HEK293 (cell line): ENCODE measurements around the gene PHACTR3.

Source experiments
- EGR2 ChIP-seq: fragments of 450-650 bp; formaldehyde crosslinking; IDR thresholded peaks from 2 replicates; pipeline ENCODE4 v1.5.1; 2016; ENCODE audit warnings: low read depth, missing biosample characterization, missing genetic modification characterization
- GFI1B ChIP-seq: fragments of 450-650 bp; formaldehyde crosslinking; IDR thresholded peaks from 2 replicates; pipeline ENCODE4 v1.5.1; 2016; ENCODE audit warnings: missing biosample characterization, missing genetic modification characterization
- KLF8 ChIP-seq: fragments of 450-650 bp; formaldehyde crosslinking; IDR thresholded peaks from 2 replicates; pipeline ENCODE4 v1.5.1; 2016; ENCODE audit warnings: missing biosample characterization, missing genetic modification characterization
- MZF1 ChIP-seq: fragments of 450-650 bp; formaldehyde crosslinking; IDR thresholded peaks from 2 replicates; pipeline ENCODE4 v1.5.1; 2017; ENCODE audit warnings: missing biosample characterization, missing genetic modification characterization, borderline replicate concordance
- SALL2 ChIP-seq: fragments of 450-650 bp; formaldehyde crosslinking; IDR thresholded peaks from 2 replicates; pipeline ENCODE4 v1.5.0; 2017; ENCODE audit warnings: missing biosample characterization, mild to moderate bottlenecking, missing genetic modification characterization, borderline replicate concordance
- SP3 ChIP-seq: fragments of 450-650 bp; formaldehyde crosslinking; IDR thresholded peaks from 2 replicates; pipeline ENCODE4 v1.5.1; 2016; ENCODE audit warnings: missing biosample characterization, missing genetic modification characterization
- TCF7L2 ChIP-seq: IDR thresholded peaks from 2 replicates; pipeline ENCODE4 v1.6.1; 2011; ENCODE audit warnings: low read depth, mild to moderate bottlenecking, inconsistent platforms, low read length, moderate library complexity, borderline replicate concordance
- ZBTB20 ChIP-seq: fragments of 450-650 bp; formaldehyde crosslinking; IDR thresholded peaks from 2 replicates; pipeline ENCODE4 v1.5.1; 2016; ENCODE audit warnings: missing biosample characterization, missing genetic modification characterization
- ZBTB7A ChIP-seq: fragments of 450-650 bp; formaldehyde crosslinking; IDR thresholded peaks from 2 replicates; pipeline ENCODE4 v1.5.1; 2016; ENCODE audit warnings: low read depth, missing biosample characterization, missing genetic modification characterization
- ZNF155 ChIP-seq: fragments of 450-650 bp; formaldehyde crosslinking; IDR thresholded peaks from 2 replicates; pipeline ENCODE4 v1.5.1; 2016; ENCODE audit warnings: missing biosample characterization, missing genetic modification characterization
- ZNF184 ChIP-seq: fragments of 450-650 bp; IDR thresholded peaks from 2 replicates; pipeline ENCODE4 v1.5.1; 2018; ENCODE audit warnings: missing biosample characterization, mild to moderate bottlenecking, missing genetic modification characterization
- ZNF19 ChIP-seq: fragments of 450-650 bp; formaldehyde crosslinking; IDR thresholded peaks from 2 replicates; pipeline ENCODE4; 2016; ENCODE audit warnings: missing biosample characterization, missing genetic modification characterization, low read depth
- ZNF23 ChIP-seq: fragments of 450-650 bp; formaldehyde crosslinking; IDR thresholded peaks from 2 replicates; pipeline ENCODE4 v1.5.1; 2016; ENCODE audit warnings: missing biosample characterization, missing genetic modification characterization, borderline replicate concordance
- ZNF239 ChIP-seq: fragments of 450-650 bp; formaldehyde crosslinking; IDR thresholded peaks from 2 replicates; pipeline ENCODE4 v1.5.1; 2016; ENCODE audit warnings: missing biosample characterization, missing genetic modification characterization
- ZNF266 ChIP-seq: fragments of 450-650 bp; formaldehyde crosslinking; IDR thresholded peaks from 2 replicates; pipeline ENCODE4 v1.5.1; 2016; ENCODE audit warnings: missing biosample characterization, missing genetic modification characterization, low read depth
- ZNF302 ChIP-seq: fragments of 450-650 bp; formaldehyde crosslinking; IDR thresholded peaks from 2 replicates; pipeline ENCODE4 v1.5.1; 2016; ENCODE audit warnings: missing biosample characterization, missing genetic modification characterization, low read depth
- ZNF394 ChIP-seq: fragments of 450-650 bp; formaldehyde crosslinking; IDR thresholded peaks from 2 replicates; pipeline ENCODE4 v1.5.1; 2016; ENCODE audit warnings: missing biosample characterization, missing genetic modification characterization, mild to moderate bottlenecking, moderate library complexity, borderline replicate concordance
- ZNF544 ChIP-seq: fragments of 450-650 bp; formaldehyde crosslinking; IDR thresholded peaks from 2 replicates; pipeline ENCODE4 v1.5.0; 2017; ENCODE audit warnings: missing biosample characterization, missing genetic modification characterization
- ZNF629 ChIP-seq: fragments of 450-650 bp; formaldehyde crosslinking; IDR thresholded peaks from 2 replicates; pipeline ENCODE4 v1.5.1; 2017; ENCODE audit warnings: missing biosample characterization, missing genetic modification characterization
- ZNF658 ChIP-seq: fragments of 450-650 bp; formaldehyde crosslinking; IDR thresholded peaks from 2 replicates; pipeline ENCODE4; 2016; ENCODE audit warnings: missing biosample characterization, missing genetic modification characterization
- ZNF830 ChIP-seq: fragments of 450-650 bp; IDR thresholded peaks from 2 replicates; pipeline ENCODE4 v1.5.0; 2018; ENCODE audit warnings: missing biosample characterization, missing genetic modification characterization, low read depth, mild to moderate bottlenecking, moderate library complexity
- ZSCAN23 ChIP-seq: fragments of 450-650 bp; formaldehyde crosslinking; IDR thresholded peaks from 2 replicates; pipeline ENCODE4 v1.5.1; 2016; ENCODE audit warnings: missing biosample characterization, missing genetic modification characterization
- TF ChIP-seq, protein P1 (sequence below): fragments of 450-650 bp; formaldehyde crosslinking; IDR thresholded peaks from 2 replicates; pipeline ENCODE4 v1.5.1; 2017; ENCODE audit warnings: missing biosample characterization, missing genetic modification characterization
- TF ChIP-seq, protein P2 (sequence below): fragments of 450-650 bp; formaldehyde crosslinking; IDR thresholded peaks from 2 replicates; pipeline ENCODE4 v1.5.1; 2016; ENCODE audit warnings: missing biosample characterization, missing genetic modification characterization
- TF ChIP-seq, protein P3 (sequence below): sonication (generic); formaldehyde crosslinking; IDR thresholded peaks from 2 replicates; pipeline ENCODE4 v1.8.1; 2022; ENCODE audit warnings: mild to moderate bottlenecking, moderate library complexity, missing genetic modification reagents
- TF ChIP-seq, protein P4 (sequence below): fragments of 450-650 bp; IDR thresholded peaks from 2 replicates; pipeline ENCODE4 v1.5.1; 2018; ENCODE audit warnings: missing biosample characterization, mild to moderate bottlenecking, missing genetic modification characterization
- TF ChIP-seq, protein P5 (sequence below): fragments of 450-650 bp; formaldehyde crosslinking; IDR thresholded peaks from 2 replicates; pipeline ENCODE4 v1.5.1; 2017; ENCODE audit warnings: missing biosample characterization, missing genetic modification characterization
- TF ChIP-seq, protein P6 (sequence below): fragments of 450-650 bp; formaldehyde crosslinking; IDR thresholded peaks from 2 replicates; pipeline ENCODE4 v1.5.1; 2016; ENCODE audit warnings: missing biosample characterization, missing genetic modification characterization

PHACTR3 gene

DNA sequence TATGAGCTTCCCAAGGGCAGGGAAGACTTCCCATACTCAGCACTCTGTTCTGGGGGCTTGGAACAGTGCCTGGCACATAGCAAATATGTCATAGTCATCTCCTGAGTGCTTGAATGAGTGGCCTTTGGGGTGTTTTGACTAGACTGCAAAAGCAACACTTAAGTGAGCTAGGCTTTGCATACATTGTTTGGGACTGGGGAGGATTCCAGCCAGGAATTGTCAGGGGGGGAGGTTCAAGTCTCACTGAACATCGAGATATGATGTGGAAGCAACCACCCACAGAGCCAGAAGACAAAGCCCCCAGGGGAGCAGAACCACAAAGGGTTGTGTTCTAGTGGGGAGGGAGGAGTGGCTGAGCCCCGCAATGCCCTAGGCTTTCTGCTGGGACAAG is 230.7 kb downstream of the PHACTR3 start (continued):
- TF ChIP-seq, protein P1, sequence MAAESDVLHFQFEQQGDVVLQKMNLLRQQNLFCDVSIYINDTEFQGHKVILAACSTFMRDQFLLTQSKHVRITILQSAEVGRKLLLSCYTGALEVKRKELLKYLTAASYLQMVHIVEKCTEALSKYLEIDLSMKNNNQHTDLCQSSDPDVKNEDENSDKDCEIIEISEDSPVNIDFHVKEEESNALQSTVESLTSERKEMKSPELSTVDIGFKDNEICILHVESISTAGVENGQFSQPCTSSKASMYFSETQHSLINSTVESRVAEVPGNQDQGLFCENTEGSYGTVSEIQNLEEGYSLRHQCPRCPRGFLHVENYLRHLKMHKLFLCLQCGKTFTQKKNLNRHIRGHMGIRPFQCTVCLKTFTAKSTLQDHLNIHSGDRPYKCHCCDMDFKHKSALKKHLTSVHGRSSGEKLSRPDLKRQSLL (tag by site-specific recombination): no peak
- TF ChIP-seq ZNF830 (tag by site-specific recombination) (no peak), SALL2 (tag by site-specific recombination) (no peak), ZNF155 (no peak), ZBTB20 (tag by site-specific recombination) (no peak), ZNF394 (tag by site-specific recombination) (no peak), SP3 (tag by site-specific recombination) (no peak), KLF8 (tag by site-specific recombination) (no peak; the same call in 1 of the 2 replicates), ZNF629 (tag by site-specific recombination) (peak; percentile 51; the same call in 1 of the 2 replicates), ZNF302 (tag by site-specific recombination) (no peak), MZF1 (peak; percentile 24; the same call in 1 of the 2 replicates), ZSCAN23 (no peak), ZNF239 (tag by site-specific recombination) (no peak), ZNF23 (no peak), ZNF544 (tag by site-specific recombination) (no peak), ZNF658 (no peak), ZNF19 (tag by site-specific recombination) (no peak), EGR2 (tag by site-specific recombination) (no peak), ZBTB7A (no peak), GFI1B (tag by site-specific recombination) (no peak), ZNF184 (tag by site-specific recombination) (no peak), ZNF266 (tag by site-specific recombination) (no peak), TCF7L2 (no peak)
- TF ChIP-seq, protein P2, sequence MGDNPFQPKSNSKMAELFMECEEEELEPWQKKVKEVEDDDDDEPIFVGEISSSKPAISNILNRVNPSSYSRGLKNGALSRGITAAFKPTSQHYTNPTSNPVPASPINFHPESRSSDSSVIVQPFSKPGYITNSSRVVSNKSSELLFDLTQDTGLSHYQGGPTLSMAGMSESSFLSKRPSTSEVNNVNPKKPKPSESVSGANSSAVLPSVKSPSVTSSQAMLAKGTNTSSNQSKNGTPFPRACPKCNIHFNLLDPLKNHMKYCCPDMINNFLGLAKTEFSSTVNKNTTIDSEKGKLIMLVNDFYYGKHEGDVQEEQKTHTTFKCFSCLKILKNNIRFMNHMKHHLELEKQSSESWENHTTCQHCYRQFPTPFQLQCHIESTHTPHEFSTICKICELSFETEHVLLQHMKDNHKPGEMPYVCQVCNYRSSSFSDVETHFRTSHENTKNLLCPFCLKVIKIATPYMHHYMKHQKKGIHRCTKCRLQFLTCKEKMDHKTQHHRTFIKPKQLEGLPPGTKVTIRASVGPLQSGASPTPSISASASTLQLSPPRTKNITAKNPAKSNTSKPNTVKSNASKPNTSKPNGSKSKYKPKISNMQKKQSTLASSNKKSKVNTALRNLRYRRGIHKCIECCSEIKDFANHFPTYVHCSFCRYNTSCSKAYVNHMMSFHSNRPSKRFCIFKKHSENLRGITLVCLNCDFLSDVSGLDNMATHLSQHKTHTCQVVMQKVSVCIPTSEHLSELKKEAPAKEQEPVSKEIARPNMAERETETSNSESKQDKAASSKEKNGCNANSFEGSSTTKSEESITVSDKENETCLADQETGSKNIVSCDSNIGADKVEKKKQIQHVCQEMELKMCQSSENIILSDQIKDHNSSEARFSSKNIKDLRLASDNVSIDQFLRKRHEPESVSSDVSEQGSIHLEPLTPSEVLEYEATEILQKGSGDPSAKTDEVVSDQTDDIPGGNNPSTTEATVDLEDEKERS (tag by site-specific recombination): no peak
- TF ChIP-seq, protein P3, sequence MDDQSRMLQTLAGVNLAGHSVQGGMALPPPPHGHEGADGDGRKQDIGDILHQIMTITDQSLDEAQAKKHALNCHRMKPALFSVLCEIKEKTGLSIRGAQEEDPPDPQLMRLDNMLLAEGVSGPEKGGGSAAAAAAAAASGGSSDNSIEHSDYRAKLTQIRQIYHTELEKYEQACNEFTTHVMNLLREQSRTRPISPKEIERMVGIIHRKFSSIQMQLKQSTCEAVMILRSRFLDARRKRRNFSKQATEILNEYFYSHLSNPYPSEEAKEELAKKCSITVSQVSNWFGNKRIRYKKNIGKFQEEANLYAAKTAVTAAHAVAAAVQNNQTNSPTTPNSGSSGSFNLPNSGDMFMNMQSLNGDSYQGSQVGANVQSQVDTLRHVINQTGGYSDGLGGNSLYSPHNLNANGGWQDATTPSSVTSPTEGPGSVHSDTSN (CRISPR knock-in tag): no peak
- TF ChIP-seq, protein P4, sequence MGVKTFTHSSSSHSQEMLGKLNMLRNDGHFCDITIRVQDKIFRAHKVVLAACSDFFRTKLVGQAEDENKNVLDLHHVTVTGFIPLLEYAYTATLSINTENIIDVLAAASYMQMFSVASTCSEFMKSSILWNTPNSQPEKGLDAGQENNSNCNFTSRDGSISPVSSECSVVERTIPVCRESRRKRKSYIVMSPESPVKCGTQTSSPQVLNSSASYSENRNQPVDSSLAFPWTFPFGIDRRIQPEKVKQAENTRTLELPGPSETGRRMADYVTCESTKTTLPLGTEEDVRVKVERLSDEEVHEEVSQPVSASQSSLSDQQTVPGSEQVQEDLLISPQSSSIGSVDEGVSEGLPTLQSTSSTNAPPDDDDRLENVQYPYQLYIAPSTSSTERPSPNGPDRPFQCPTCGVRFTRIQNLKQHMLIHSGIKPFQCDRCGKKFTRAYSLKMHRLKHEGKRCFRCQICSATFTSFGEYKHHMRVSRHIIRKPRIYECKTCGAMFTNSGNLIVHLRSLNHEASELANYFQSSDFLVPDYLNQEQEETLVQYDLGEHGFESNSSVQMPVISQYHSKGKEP (tag by site-specific recombination): no peak; the same call in 1 of the 2 replicates
- TF ChIP-seq, protein P5, sequence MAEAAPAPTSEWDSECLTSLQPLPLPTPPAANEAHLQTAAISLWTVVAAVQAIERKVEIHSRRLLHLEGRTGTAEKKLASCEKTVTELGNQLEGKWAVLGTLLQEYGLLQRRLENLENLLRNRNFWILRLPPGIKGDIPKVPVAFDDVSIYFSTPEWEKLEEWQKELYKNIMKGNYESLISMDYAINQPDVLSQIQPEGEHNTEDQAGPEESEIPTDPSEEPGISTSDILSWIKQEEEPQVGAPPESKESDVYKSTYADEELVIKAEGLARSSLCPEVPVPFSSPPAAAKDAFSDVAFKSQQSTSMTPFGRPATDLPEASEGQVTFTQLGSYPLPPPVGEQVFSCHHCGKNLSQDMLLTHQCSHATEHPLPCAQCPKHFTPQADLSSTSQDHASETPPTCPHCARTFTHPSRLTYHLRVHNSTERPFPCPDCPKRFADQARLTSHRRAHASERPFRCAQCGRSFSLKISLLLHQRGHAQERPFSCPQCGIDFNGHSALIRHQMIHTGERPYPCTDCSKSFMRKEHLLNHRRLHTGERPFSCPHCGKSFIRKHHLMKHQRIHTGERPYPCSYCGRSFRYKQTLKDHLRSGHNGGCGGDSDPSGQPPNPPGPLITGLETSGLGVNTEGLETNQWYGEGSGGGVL (tag by site-specific recombination): peak; percentile 42; the same call in 1 of the 2 replicates
- TF ChIP-seq, protein P6, sequence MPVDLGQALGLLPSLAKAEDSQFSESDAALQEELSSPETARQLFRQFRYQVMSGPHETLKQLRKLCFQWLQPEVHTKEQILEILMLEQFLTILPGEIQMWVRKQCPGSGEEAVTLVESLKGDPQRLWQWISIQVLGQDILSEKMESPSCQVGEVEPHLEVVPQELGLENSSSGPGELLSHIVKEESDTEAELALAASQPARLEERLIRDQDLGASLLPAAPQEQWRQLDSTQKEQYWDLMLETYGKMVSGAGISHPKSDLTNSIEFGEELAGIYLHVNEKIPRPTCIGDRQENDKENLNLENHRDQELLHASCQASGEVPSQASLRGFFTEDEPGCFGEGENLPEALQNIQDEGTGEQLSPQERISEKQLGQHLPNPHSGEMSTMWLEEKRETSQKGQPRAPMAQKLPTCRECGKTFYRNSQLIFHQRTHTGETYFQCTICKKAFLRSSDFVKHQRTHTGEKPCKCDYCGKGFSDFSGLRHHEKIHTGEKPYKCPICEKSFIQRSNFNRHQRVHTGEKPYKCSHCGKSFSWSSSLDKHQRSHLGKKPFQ: peak; percentile 63
